ENCODE data around the gene GRIFIN. TPM values are rescaled to one million over a fixed set of nuclear protein-coding genes. Genes with fewer than 3 reads are reported as not detected.
A peak's percentile ranks its signal among the peaks of the same experiment; 100 is the strongest.

GRIFIN gene
- total and polyA plus RNA-seq, 9 of the 15 experiments (the other 6 are each of a cell fraction or from before 2014, with no cell fraction given): not detected

DNA sequence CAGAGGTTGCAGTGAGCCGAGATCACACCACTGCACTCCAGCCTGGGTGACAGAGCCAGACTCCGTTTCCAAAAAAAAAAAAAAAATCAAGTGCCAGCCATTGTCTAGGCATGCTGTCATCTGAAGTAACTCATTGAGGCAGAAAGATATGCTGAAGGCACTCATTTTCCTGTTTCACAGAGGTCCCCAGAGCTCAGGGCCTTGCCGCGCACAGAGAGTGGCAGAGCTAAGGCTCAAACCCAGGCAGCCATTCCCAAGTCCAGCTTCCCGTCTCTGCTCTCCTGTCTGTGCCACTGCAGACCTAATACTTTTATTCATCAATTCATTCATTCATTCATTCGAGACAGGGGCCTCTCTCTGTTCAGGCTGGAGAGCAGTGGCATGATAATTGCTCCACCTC is 3.5 kb downstream of the GRIFIN start:
- Histone ChIP-seq H3K9me3 (replicated peaks; ENCODE audit: control insufficient read depth, insufficient read depth, low read depth, low read length) (no peaks in the 10 kb centered on the region), H4K20me1 (replicated peaks; ENCODE audit: control insufficient read depth, insufficient read depth, low read length) (peaks cover 11% of the 10 kb centered on the region; the same call in 1 of the 2 replicates), H3K9ac (ENCODE audit: insufficient read depth in 1 of 2, low read depth in 2 of 2, low read length in 2 of 2) (no peak overlapping the region), H3K4me1 (replicated peaks in 1 of 2; ENCODE audit: control insufficient read depth in 2 of 2, insufficient read depth in 2 of 2, low read length in 2 of 2) (peaks cover 0 to 53% of the 10 kb centered on the region in 2 experiments; a peak in 2 of 5 replicates), H3K4me3 (no peak overlapping the region), H3K27me3 (ENCODE audit: control insufficient read depth in 2 of 2, insufficient read depth in 2 of 2, low read length in 2 of 2) (peaks cover 0 to 24% of the 10 kb centered on the region in 2 experiments; a peak in 3 of 5 replicates), H3K79me2 (ENCODE audit: control insufficient read depth, insufficient read depth, low read length) (no peaks in the 10 kb centered on the region), H3K27ac (ENCODE audit: extremely low read depth, low read depth, low read length) (no peak overlapping the region), H3K9me1 (ENCODE audit: control insufficient read depth, insufficient read depth, low read length) (no peaks in the 10 kb centered on the region), H2AFZ (ENCODE audit: low read depth, low read length) (no peak overlapping the region), H3K36me3 (ENCODE audit: control insufficient read depth, insufficient read depth, low read length) (no peaks in the 10 kb centered on the region), H3K4me2 (ENCODE audit: insufficient read depth, low read length) (no peak overlapping the region)
- in situ Hi-C loops (cut with MboI) (no loop called here), intact Hi-C loops (cut with micrococcal nuclease) (loop anchor here (10.0 kb wide), 1 partner anchor 192 kb away; no protein-coding TSS in a partner anchor)
- POLR2A ChIA-PET: no interaction called here
- no peak for FAIRE-seq
- DNase-seq (ENCODE audit: extremely low read depth in 1 of 4, low spot score in 3 of 4): no peak
- CTCF ChIA-PET (ENCODE audit: low intra/inter-chr PET ratio): no interaction called here
- 35% methylated on average over 4 of the region's 6 CpGs for WGBS (ENCODE audit: insufficient coverage, low coverage, missing lambda C conversion rate)
- no peak for ATAC-seq
- no peak for TF ChIP-seq ZNF444 (CRISPR knock-in tag; IDR thresholded peaks at IDR 0.05)
- no peak for TF ChIP-seq CGGBP1 (CRISPR knock-in tag; IDR thresholded peaks at IDR 0.05)
- TF ChIP-seq ZNF24 (IDR thresholded peaks at IDR 0.05): peak; percentile 68
- TF ChIP-seq TCF3 (CRISPR knock-in tag; IDR thresholded peaks at IDR 0.05): no peak
- no TSS peak for BruUV-seq (replicated peaks)

DNA sequence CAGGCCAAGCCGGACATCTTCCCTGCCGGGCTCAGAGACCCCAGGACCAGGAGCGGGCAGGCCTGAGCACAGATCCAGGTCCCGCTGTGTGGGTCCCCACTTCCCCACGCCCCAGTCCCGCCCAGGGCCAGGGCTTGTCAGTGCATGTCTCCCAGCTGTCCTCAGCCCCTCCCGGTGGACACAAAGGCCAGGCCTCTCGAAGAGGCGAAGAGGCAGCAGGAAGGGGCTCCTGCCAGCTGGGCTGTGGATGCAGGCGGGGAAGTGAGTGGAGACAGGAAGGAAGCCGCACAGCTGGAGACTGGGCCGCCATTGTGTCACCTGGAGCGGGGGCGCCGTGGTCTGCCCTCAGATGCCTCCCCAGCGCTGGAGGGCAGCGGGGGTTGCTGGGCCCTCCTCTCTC is 4.8 kb downstream of the GRIFIN start:
- no peaks in the 10 kb centered on the region for H3K36me3 ChIP-seq (ENCODE audit: control insufficient read depth, insufficient read depth, low read length)
- H3K4me3 ChIP-seq: no peak overlapping the region
- no peak overlapping the region for H3K27ac ChIP-seq (ENCODE audit: extremely low read depth, low read depth, low read length)
- POLR2A ChIA-PET: interaction anchor here (0.6 to 1.9 kb wide), 3 partner anchors 10 to 343 kb away, joined by 3 to 6 read pairs (median 4); no protein-coding TSS in a partner anchor
- H3K9me3 ChIP-seq (replicated peaks; ENCODE audit: control insufficient read depth, insufficient read depth, low read depth, low read length): no peaks in the 10 kb centered on the region
- intact Hi-C loops (cut with micrococcal nuclease): loop anchor here (10.0 kb wide), 1 partner anchor 193 kb away; no protein-coding TSS in a partner anchor
- ATAC-seq (peak; percentile 19), FAIRE-seq (no peak), DNase-seq (ENCODE audit: extremely low read depth in 1 of 4, low spot score in 3 of 4) (no peak)
- TF ChIP-seq HDGF (IDR thresholded peaks at IDR 0.05): no peak
- no peak for TF ChIP-seq ZNF253 (CRISPR knock-in tag; conservative IDR thresholded peaks at IDR 0.05)
- 0 out of 2 replicates have a peak, but pooled peaks have one; percentile 58 for TF ChIP-seq ZBTB7A (IDR thresholded peaks at IDR 0.05; ENCODE audit: borderline replicate concordance, control insufficient read depth, low read depth, low read length)
- peak in 1 of 3 experiments; percentile 66 for TF ChIP-seq YY1 (IDR thresholded peaks at IDR 0.05; ENCODE audit: borderline replicate concordance in 1 of 3, control insufficient read depth in 1 of 3, extremely low read depth in 1 of 3, insufficient read depth in 3 of 3, insufficient read length in 1 of 3, insufficient replicate concordance in 2 of 3, low read depth in 1 of 3, low read length in 2 of 3)
- peak; percentile 85 for TF ChIP-seq TFAP4 (CRISPR knock-in tag; IDR thresholded peaks at IDR 0.05; ENCODE audit: borderline replicate concordance)
- no peak for TF ChIP-seq ARNT (IDR thresholded peaks at IDR 0.05)
- H3K9ac ChIP-seq (ENCODE audit: insufficient read depth in 1 of 2, low read depth in 2 of 2, low read length in 2 of 2): peak overlapping the region in 1 of 2 experiments; percentile 64; a peak in 2 of 4 replicates
- peaks cover 0 to 40% of the 10 kb centered on the region in 2 experiments; a peak in 2 of 5 replicates for H3K4me1 ChIP-seq (replicated peaks in 1 of 2; ENCODE audit: control insufficient read depth in 2 of 2, insufficient read depth in 2 of 2, low read length in 2 of 2)
- WGBS (ENCODE audit: insufficient coverage, low coverage, missing lambda C conversion rate): 14% methylated on average over 15 of the region's 17 CpGs
- CTCF ChIA-PET (ENCODE audit: low intra/inter-chr PET ratio): no interaction called here
- no peak overlapping the region for H3K4me2 ChIP-seq (ENCODE audit: insufficient read depth, low read length)
- peaks cover 6% of the 10 kb centered on the region; the same call in 1 of the 2 replicates for H4K20me1 ChIP-seq (replicated peaks; ENCODE audit: control insufficient read depth, insufficient read depth, low read length)
- no peak overlapping the region for H2AFZ ChIP-seq (ENCODE audit: low read depth, low read length)
- peaks cover 0 to 21% of the 10 kb centered on the region in 2 experiments; a peak in 4 of 5 replicates for H3K27me3 ChIP-seq (ENCODE audit: control insufficient read depth in 2 of 2, insufficient read depth in 2 of 2, low read length in 2 of 2)
- in situ Hi-C loops (cut with MboI): no loop called here
- no peaks in the 10 kb centered on the region for H3K79me2 ChIP-seq (ENCODE audit: control insufficient read depth, insufficient read depth, low read length)
- H3K9me1 ChIP-seq (ENCODE audit: control insufficient read depth, insufficient read depth, low read length): no peaks in the 10 kb centered on the region
- no TSS peak for BruUV-seq (replicated peaks)
